HG03469 (cell line): ENCODE results near the gene PPP2R3B.
"Not testable (repeated sequence)": the region's sequence is repeated elsewhere in the genome, so short reads cannot be mapped to it uniquely, and the experiment has no call there.

Experiments
- ATAC-seq: cut with Tn5 transposase; IDR thresholded peaks from one replicate; pipeline ENCODE4 v1.9.1; 2021; ENCODE audit warnings: mild to moderate bottlenecking, moderate library complexity, moderate number of reproducible peaks; ENCODE audit not compliant: unreplicated experiment

Gene PPP2R3B

DNA sequence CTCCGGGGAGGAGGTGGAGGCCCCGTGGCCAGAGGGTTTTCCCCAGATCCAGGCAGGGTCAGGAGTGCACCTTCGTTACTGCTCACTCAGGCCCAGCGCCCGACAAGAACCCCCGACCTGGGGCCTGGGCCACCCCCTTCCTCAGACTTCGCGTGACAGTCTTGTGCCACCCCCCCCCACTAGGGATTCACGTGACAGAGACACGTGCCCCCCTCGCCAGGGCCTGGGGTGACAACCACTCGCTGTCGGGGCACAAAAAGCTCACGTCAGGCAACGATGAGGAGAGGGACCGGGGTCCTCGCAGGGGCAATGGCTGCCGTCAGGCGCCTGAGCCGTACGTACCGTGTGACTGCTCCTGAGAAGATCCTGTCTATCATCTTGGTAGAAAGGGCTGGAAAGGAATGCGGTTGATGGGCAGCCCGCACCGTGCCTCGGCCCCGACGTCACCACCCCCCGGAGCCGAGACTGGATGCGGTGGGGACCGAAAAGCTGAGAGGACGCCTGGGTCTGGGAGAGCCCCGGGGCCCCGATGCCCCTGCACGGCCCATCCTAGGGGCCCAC, 45.1 kb downstream of the PPP2R3B start:
- ATAC-seq = no peak

DNA sequence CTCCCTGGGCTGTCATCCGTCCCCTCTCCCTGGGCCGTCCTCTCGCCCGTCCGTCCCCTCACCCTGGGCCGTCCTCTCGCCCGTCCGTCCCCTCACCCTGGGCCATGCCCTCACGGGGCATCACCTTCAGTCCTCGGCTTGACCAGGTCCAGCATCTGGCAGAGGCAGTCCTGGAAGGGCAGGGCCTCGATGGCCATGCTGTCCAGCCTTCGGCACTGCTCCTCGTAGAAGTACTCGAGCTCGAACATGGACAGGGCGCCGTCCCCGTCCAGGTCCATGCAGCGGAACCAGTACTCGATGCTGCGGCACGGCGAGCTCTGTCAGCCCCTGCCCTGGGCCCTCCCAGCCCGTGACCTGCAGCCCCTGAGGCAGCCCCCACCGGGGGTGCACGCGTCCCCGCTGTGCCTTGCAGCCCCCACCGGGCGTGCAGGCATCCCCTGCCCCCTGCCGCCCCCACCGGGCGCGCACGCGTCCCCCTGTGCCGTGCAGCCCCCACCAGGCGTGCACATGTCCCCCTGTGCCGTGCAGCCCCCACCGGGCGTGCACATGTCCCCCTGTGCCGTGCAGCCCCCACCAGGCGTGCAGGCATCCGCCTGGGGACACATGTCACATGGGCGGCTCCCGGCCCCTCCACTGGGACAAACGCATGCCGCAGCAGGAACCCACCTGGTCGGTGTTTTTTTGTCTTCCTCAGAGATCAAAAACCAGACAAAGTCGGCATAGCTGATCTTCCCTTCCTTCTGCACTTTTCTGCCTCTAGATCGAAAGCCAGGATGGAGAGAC, 45.9 kb downstream of the PPP2R3B start:
- no peak for ATAC-seq

DNA sequence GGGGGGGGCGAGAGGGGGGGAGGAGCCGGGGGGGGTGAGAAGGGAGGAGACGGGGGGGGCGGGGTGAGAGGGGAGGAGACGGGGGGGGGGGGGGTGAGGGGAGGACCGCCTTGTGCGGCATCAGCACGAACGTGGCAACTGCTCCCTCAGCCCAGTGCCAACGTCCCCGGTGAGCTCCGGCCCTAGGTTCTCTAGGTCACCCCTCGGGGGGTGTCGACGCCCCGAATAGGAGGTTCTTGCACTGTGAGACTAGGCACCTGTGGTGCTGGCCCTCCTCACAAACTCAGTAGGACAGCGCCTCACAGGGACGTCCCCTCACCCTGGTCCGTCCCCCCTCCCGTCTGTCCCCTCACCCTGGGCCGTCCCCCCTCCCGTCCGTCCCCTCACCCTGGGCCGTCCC, 46.6 kb downstream of the PPP2R3B start:
- no peak for ATAC-seq

DNA sequence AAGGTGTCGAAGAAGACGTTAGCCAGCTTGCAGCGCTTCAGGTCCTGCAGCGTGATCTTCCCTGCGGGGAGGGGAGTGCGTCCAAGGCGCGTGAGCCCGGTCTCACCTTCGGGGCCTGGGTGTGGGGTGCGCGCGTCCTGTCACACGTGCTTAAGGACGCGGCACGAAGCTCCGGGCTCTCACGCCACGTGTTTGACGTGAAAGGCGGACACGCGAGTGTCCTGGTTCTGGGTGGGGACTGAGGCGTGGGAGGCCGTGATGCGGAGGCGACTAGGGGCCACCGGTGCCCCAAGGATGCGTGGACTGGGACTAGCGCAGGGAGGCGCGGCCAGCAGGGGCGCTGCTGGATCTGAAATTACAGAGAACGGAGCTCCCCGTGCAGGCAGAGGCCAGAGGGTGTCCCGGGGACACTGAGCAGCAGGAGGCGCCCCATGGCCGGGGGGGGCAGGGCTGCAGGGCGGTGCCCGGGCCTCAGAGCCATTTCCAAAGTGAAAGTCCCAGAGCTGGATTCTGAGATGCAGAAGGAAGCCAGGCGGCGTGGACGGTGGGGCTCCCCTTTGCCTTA, 47.8 kb downstream of the PPP2R3B start:
- no peak for ATAC-seq

DNA sequence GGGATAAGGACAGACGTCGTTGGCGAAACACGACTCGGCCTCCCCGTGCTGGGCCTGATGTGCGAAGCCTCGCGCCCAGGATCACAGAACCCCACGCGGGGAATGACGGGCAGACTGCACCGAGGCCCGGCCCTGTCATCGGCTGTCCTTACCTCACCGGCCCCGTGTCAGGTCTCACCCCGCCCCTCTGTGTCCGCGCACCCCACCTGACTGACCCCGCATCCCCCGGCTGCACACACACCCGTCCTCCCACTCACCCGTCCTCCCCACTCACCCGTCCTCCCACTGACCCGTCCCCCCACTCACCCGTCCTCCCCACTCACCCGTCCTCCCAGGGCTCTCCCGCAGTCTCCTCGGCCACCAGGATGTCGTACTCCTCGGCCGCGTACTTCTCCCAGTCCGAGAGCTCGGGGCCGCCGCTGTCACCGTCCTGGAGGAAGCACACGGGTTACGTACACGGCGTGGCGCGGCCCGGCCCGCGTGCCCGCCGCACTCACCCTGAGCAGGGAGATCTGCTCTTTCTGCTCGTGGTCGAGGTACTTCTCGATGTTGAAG, 48.3 kb downstream of the PPP2R3B start:
- no peak for ATAC-seq

DNA sequence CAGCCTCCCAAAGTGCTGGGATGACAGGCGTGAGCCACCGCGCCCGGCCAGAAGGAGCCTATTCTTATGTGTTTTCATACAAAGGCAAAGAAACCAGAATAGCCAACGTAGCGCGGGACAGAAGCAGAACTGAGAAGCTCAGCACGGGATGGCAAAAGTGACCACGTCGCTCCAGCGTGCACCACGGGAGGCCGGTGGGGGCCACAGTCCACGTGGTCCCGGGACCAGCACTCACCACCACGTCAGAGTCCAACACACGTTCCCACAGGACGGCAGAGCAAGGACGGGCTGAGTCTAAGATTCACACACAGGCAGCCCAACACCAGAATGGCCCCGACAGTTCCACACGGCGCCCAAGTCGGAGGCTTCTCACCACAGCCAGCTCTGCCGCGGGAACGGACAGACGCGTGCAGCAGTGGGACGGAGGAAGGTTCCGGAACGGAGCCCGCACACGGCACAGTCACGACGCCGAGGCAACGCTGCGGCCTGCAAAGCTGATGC, 49.3 kb downstream of the PPP2R3B start:
- ATAC-seq = no peak

DNA sequence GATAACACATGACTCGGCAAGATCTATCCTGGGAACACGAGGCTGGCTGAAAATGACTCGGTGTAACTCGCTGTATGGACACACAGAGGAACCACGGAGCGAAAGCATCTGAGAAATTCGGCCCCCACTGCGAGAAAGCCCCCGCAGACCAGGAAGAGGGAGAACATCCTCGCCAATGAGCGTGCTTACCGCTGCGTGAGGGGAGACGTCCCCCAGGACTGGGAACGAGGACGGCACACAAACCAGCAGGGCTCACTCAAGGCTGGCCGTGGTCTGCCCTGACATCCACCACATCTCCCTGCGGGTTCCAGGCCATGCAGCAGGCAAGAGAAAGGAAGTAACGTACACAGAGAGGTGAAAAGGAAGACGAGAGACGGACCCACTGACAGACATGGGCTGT, 50.5 kb downstream of the PPP2R3B start:
- ATAC-seq = no peak

DNA sequence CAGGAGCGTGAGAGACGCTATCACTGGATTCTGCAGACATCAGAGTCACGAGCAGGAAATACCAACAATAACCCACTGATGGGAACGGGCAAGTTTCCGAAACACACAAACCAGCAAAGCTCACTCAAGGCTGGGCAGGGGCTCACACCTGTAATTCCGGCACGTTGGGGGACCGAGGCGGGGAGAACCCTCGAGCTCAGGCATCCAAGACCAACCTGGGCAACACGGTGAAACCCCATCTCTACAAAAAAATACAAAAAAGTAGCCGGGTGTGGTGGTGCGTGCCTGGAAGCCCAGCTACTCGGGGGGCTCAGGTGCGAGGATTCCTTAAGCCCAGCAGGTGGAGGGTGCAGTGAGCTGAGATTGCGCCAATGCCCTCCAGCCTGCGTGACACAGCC, 51.0 kb downstream of the PPP2R3B start:
- no peak for ATAC-seq

DNA sequence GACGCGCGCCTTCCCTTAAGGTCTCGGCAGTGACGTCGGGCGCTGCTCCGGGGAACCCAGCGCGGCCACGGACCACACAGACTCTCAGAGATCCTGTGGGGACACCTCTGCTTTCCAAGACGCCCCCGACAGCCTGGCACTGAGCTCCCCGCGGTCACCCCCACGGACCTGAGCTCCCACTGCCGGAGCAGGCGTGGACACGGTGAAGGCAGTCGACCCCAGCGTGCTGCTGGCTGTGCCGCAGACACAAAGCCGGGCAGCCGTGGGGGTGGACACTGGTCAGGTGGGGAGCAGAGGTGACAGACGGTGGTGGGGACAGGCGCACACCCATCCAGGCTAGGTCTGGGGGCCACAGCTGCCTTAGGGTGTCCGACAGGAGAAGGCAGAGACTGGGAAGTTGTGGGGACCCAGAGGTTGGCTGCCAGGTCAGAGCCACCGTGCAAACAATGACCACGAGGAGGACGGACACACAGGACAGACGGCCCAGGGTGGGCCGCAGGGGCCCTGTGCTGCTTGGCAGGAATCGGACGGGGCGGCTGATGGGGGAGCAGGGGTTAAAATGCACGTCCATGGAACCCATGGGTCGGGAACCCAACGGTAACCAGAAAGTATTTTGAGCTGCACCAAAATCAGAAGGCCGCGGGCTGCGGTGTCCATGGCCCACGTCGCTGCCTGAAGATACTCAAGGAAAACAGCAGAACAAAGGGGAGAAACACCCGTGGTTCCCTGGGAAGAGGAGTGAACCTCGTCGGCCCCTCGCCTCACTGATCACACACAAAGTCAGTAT, 51.5 kb downstream of the PPP2R3B start:
- ATAC-seq = no peak

DNA sequence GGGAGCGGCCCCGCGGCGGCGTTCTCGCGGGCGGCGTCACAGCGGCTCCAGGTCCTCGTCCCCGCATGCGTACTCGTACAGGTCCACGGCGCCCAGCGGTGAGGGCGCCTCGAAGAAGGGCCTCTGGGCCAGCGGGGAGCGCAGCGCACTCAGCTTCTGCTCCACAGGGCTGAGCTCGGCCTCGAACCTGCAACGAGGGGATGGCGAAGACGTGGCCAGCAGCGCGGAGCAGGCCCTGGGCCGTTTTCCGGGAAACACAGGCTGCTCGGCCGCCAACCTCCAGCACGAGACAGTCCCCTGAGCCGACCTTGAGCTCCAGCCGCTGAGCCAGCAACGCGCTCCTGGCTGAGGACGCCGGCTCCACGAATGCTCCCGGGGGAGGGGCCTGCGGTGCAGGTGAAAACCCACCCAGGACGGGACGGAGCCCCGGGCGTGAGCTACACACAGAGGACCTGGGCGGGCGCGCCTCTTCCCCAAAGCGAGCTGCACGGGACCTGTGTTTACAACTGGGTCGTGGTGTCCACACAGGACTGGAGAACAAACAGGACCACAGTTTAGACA, 52.3 kb downstream of the PPP2R3B start:
- ATAC-seq = no peak

DNA sequence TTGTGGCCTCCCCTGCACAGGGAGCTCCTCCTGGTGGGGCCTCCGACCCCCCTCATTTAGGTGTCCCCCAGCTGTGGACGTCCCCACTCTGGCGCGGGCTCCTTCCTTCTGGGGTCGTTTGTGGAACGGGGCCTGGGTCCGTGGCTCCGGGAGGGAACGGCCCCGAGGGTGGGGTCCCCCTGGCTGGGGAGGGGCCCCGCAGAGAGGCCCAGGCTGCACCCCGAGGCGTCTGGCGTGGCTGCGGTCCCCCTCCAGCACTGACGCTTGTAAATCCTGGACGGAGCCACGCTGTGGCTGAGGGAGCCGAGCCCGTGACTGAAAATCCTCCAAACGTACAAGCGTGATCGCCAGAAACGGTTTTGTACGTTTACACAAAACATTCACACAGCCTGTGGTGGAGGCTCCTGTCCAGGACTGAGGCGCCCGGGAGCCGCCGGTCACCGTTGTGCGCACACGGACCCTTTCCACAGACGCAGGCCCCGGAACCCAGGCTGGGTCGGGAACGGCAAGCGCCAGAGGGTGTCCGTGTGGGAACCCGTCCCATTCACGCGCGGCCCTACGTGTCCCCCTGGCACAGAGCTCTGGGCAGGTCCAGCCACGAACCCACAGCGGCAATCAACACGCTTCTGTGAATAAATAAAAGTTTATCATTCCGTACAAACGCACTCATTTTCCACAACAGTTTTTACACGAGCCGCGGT, 52.9 kb downstream of the PPP2R3B start:
- no peak for ATAC-seq

DNA sequence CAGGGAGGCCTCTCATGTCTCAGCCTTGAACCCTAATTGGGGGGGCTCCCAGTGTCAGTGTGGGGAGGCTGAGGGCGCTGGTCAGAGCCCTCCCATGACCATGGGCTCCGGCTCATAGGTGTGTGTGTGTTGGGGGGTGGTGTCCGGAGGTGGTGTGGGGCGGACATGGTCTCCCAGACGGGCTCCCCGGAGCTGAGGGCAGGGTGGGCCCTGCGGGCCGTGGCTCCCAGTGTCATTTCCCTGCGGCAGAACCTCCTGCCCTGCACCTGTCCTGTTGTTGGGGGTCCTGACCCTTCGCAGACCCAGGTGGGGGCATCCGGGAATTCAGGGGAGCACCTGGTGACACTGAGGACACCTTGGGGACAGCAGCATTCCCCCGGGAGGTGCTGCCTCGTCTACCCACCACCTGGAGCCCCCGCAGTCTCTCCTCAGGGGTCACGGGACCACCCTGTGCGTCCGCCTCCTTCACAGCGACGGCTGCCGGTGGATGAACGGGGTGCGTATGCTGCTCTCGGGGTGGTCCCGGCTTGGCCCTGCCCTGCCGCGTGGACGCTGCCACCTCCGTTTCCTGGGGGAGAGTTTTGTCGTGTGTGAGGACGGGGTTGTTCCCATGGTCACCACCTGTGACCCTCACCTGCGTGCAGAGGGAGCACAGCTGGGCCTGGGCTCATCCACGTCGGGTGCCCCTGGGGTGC, 53.6 kb downstream of the PPP2R3B start:
- no peak for ATAC-seq

DNA sequence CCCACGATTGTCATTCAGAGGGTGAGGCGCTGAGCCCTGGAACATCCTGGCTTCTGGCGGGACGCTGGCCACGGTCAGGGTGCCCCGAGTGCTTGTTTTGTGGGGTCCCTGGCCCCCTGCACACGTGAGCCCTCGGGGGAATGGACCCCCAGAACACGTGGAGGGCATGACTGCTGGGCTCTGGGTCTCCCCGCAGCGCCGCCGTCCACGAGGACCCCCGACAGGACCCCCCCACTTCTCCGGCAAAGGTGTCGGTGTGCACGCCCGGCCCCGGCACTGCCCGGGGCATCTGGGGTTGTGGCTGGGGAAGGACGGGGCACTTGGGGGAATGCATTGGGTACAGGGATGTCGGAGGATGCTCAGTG, 54.2 kb downstream of the PPP2R3B start:
- ATAC-seq = no peak

DNA sequence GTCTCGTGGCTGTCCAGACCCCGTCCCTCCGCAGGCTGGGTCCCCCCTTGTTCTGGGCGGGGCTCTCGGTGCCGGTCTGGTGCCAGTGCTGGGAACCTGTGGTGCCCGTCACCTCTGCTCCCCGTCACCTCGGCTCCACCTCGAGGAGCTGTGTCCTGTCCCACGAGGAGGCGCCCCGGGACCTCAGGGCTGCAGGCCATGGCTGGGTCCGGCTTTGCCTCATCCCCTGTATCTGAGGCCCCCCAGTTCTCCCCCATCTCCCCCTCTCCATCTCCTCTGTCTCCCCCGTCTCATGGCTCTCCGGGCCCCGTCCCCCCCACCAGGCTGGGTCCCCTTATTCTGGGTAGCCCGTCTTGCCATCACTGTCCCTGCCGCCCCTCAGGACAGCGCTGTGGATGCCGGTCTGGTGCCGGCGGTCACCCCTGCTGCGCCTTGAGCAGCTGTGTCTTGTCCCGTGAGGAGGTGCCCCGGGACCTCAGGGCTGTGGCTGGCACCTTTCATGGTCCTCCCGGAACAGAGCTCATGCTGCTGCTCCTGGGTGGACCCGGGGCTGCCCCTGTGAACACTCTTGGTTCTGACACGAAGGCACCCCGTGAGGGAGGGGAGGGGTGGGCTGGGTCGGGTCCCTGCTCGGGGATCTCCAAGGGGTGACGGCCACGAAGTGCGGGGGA, 54.7 kb downstream of the PPP2R3B start:
- no peak for ATAC-seq

DNA sequence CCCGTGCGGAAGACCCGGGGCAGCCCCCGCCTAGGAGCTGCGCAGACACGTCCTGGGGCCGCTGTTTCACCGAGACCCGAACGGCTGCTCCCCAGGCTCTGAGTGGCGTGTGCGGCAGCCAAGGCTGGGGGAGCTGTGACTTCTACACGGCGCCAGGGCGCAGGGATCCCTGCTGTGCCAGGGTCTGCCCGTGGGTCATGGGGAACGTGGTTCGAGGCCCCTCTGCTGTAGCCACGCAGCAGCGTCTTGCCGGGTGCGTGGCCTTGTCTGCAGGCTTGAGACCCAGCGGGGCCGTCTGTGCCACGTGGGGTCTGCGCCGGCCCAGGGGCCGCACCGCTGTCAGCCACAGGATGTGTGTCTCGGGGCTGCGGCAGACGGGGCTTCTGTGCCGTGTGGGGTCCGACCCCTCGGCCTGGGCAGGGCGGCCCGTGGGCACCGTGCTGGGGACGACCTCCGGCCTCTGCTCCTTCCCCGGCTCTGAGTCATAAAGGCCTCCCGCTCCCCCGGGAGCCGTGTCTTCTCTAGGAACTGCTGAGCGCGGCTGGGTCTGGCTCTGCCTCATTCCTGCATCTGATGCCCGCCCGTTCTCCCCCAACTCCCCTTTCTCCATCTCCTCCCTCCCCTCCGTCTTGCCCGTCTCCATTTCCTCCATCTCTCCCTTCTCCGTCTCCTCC, 55.4 kb downstream of the PPP2R3B start:
- ATAC-seq = no peak

DNA sequence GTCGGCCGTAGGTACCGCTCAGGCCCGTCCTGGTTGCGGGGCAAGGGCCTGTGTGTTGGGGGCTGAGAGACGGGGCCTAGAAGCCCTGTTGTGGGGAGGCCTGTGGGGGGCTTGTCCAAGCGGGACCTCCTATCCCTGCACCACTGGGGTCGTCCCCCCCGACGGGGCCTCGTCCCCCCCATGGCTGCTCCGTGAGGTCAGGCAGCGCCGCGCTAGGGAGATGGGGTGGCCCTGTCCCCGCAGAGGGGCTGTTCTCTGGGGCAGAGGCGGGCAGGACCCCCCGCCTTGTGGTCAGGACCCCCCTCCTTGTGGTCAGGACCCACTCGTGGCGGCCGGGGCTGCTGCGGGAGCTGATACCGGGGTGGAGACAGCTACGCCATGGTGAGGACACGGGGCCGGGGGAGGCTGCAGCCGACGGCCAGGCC, 56.0 kb downstream of the PPP2R3B start:
- no peak for ATAC-seq

DNA sequence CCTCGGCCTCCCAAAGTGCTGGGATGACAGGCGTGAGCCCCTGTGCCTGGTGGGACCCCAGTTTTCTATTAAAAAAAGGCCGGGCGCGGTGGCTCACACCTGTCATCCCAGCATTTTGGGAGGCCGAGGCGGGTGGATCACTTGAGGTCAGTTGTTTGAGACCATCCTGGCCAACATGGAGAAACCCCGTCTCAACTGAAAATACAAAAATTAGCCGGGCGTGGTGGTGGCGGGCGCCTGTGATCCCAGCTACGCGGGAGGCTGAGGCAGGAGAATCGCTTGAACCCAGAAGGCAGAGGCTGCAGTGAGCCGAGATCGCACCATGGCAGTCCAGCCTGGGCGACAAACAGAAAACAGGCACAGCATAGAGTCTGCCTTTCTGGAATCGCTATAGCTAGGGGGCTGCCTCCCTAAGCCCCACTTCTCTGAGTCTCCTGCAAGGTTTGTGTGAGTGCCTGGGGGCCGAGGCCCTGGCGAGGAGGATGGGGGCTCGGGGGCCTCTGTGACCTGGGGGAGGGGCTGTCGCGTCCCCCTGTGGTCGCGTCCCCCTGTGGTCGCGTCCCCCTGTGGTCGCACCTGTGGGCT, 56.5 kb downstream of the PPP2R3B start:
- not testable (repeated sequence) for ATAC-seq

DNA sequence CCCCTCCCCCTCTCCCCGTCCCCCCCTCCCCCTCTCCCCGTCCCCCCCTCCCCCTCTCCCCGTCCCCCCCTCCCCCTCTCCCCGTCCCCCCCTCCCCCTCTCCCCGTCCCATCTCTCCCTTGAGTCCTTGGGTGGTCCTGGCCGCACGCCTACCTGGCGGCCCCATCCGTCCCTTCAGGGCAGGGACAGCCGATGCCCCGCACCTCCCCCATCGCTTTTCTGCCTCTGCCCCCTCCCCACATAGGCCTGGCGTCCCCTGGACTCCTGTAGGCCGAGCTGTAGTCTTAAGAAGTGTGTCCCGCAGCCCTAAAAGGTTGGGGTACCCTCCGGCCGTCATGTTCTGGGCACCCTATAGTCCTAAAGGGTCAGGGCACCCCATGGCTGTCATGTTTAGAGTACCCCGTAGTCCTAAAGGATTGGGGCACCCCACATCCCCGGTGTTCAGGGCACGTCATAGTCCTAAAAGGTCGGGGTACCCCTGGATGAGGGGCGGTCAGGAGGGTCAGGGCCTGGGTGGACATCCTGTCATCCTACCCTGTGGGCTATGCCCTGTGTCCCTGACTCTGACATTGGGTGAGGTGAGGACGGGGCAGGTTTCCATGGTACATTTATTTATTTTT, 57.3 kb downstream of the PPP2R3B start:
- no peak for ATAC-seq
